Upper lobe of right lung (tissue), 1 donor: ENCODE results near the gene THSD4. TPM values are rescaled to one million over a fixed set of nuclear protein-coding genes. Genes with fewer than 3 reads are reported as not detected.

ENCODE experiments used
- ATAC-seq: fragments of 200-7000 bp; cut with Tn5 transposase; one replicate; pipeline ENCODE4 v1.9.1; 2020; ENCODE audit warnings: mild to moderate bottlenecking, moderate library complexity
- DNase-seq: peaks from one replicate; pipeline ENCODE4 v3.0.0-alpha.2; 2020
- H3K27ac ChIP-seq: fragments of 200-600 bp; one replicate; pipeline ENCODE4 v1.8.0; 2022
- H3K27me3 ChIP-seq: fragments of 200-600 bp; one replicate; pipeline ENCODE4 v1.8.0; 2022; ENCODE audit warnings: mild to moderate bottlenecking
- H3K36me3 ChIP-seq: fragments of 200-600 bp; one replicate; pipeline ENCODE4 v1.8.0; 2022
- H3K4me1 ChIP-seq: fragments of 200-600 bp; one replicate; pipeline ENCODE4 v1.8.0; 2022
- H3K4me3 ChIP-seq: fragments of 200-600 bp; one replicate; pipeline ENCODE4 v1.8.0; 2022; ENCODE audit warnings: mild to moderate bottlenecking
- H3K9me3 ChIP-seq: fragments of 200-600 bp; one replicate; pipeline ENCODE4 v1.8.0; 2022
- intact Hi-C: fragments of 100-400 bp; cut with DNase I; formaldehyde crosslinking; loops from one replicate; pipeline ENCODE4 v1.11.0; 2022
- total RNA-seq: library from RNA; stranded (reverse); fragmentation: NEBNext Ultra II Directional; extraction: Animal tissue kit (Norgen Biotek cat#: 25700); gene quantifications from one replicate; pipeline ENCODE4 v1.2.1, GENCODE V29; 2021
- TF ChIP-seq, protein P1 (sequence below): fragments of 200-600 bp; IDR thresholded peaks from one replicate; pipeline ENCODE4 v1.8.0; 2022; ENCODE audit warnings: antibody characterized with exemption
- donor health status: DM: no; HTN: yes; CAD: no; lungs with severe emphysema.

The THSD4 gene
- total RNA-seq, 1 donor from 2014 or later = 25.6 TPM

GRCh38 chr15:71128939-71129562, 13.8 kb downstream of the THSD4 start:
- Histone ChIP-seq H3K36me3 (no peaks in the 10 kb centered on the region), H3K9me3 (no peaks in the 10 kb centered on the region), H3K4me3 (no peak overlapping the region), H3K27ac (no peak overlapping the region), H3K27me3 (no peaks in the 10 kb centered on the region), H3K4me1 (no peaks in the 10 kb centered on the region)
- DNase-seq (no peak), ATAC-seq (no peak)
- TF ChIP-seq, protein P1, sequence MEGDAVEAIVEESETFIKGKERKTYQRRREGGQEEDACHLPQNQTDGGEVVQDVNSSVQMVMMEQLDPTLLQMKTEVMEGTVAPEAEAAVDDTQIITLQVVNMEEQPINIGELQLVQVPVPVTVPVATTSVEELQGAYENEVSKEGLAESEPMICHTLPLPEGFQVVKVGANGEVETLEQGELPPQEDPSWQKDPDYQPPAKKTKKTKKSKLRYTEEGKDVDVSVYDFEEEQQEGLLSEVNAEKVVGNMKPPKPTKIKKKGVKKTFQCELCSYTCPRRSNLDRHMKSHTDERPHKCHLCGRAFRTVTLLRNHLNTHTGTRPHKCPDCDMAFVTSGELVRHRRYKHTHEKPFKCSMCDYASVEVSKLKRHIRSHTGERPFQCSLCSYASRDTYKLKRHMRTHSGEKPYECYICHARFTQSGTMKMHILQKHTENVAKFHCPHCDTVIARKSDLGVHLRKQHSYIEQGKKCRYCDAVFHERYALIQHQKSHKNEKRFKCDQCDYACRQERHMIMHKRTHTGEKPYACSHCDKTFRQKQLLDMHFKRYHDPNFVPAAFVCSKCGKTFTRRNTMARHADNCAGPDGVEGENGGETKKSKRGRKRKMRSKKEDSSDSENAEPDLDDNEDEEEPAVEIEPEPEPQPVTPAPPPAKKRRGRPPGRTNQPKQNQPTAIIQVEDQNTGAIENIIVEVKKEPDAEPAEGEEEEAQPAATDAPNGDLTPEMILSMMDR = no peak
- intact Hi-C loops = no loop called here

- Histone ChIP-seq H3K36me3 (no peaks in the 10 kb centered on the region), H3K27me3 (no peaks in the 10 kb centered on the region), H3K9me3 (no peaks in the 10 kb centered on the region), H3K4me3 (no peak overlapping the region), H3K4me1 (no peaks in the 10 kb centered on the region), H3K27ac (no peak overlapping the region)
- TF ChIP-seq, protein P1 = no peak
- DNase-seq (no peak), ATAC-seq (no peak)
- intact Hi-C loops = no loop called here
Observed at GRCh38 chr15:71129669-71130068, 14.4 kb downstream of the THSD4 start.

DNA sequence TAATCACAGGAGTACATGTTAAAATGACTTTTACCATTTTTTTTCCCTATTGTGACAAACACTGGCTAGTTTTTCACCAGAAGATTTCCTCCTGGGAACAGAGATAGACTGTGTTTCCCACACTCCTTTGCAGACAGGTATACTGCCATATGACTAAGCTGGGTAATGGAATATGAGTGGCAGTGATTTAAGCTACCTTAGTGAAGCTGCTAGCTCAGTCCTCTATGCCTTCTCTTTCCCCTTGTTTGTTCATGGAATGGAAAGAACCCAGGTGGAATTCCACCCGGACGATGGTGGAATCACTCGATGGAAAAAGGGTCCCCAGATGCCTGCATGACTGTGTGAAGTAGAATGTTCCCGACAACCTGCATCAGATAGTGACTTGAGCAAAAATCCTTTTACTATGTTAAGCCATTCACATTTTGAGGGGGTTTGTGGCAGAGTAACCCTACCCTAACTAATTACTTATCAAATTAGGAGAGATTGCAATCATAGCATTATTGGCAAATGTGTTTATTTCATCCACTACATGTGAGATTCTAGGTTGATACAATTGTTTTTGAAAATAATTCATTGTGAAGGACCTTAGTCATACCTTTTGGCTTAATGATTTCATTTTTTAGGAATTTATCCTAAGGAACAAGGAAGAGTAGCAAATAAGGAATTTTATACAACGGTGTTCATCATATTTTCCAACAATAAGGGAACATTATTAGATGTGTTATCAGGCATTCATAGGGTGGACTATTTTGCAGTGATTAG, 16.5 kb downstream of the THSD4 start:
- intact Hi-C loops = no loop called here
- Histone ChIP-seq H3K4me3 (no peak overlapping the region), H3K36me3 (no peaks in the 10 kb centered on the region), H3K27me3 (no peaks in the 10 kb centered on the region), H3K27ac (no peak overlapping the region), H3K9me3 (no peaks in the 10 kb centered on the region), H3K4me1 (no peaks in the 10 kb centered on the region)
- TF ChIP-seq, protein P1 = no peak
- ATAC-seq (no peak), DNase-seq (no peak)

GRCh38 chr15:71133747-71134472, 18.6 kb downstream of the THSD4 start:
- no peak for ATAC-seq
- DNase-seq = no peak
- Histone ChIP-seq H3K27ac (no peak overlapping the region), H3K9me3 (no peaks in the 10 kb centered on the region), H3K27me3 (no peaks in the 10 kb centered on the region), H3K36me3 (no peaks in the 10 kb centered on the region), H3K4me1 (no peaks in the 10 kb centered on the region), H3K4me3 (no peak overlapping the region)
- TF ChIP-seq, protein P1 = no peak
- intact Hi-C loops = no loop called here

- DNase-seq = no peak
- Histone ChIP-seq H3K27me3 (no peaks in the 10 kb centered on the region), H3K36me3 (no peaks in the 10 kb centered on the region), H3K4me1 (no peaks in the 10 kb centered on the region), H3K9me3 (no peaks in the 10 kb centered on the region), H3K4me3 (no peak overlapping the region), H3K27ac (no peak overlapping the region)
- intact Hi-C loops = no loop called here
- TF ChIP-seq, protein P1 = no peak
- no peak for ATAC-seq
Observed at GRCh38 chr15:71136159-71136783, 21.0 kb downstream of the THSD4 start.
